ENCODE measurements around the gene EGFLAM. TPM values are rescaled to one million over a fixed set of nuclear protein-coding genes. Genes with fewer than 3 reads are reported as not detected.
A peak's percentile ranks its signal among the peaks of the same experiment; 100 is the strongest.
"Not testable (repeated sequence)": the region's sequence is repeated elsewhere in the genome, so short reads cannot be mapped to it uniquely, and the experiment has no call there.

EGFLAM gene
- total RNA-seq, 2 donors from 2014 or later: not detected

GRCh38 chr5:38413696-38414095 lies 155.3 kb downstream of the EGFLAM start:
- no peaks in the 10 kb centered on the region for H3K9me3 Mint-ChIP-seq
- H3K36me3 Mint-ChIP-seq: no peaks in the 10 kb centered on the region
- DNase-seq (ENCODE audit: low spot score in 2 of 2) (no peak), ATAC-seq (no peak)
- no peak overlapping the region for H3K27ac Mint-ChIP-seq

- no peak for DNase-seq (ENCODE audit: low spot score in 2 of 2)
- Mint-ChIP-seq H3K27ac (no peak overlapping the region), H3K36me3 (no peaks in the 10 kb centered on the region), H3K9me3 (no peaks in the 10 kb centered on the region)
- no peak for ATAC-seq
Observed at GRCh38 chr5:38414348-38414747, 156.0 kb downstream of the EGFLAM start.

- not testable (repeated sequence) for DNase-seq (ENCODE audit: low spot score in 2 of 2); H3K36me3 Mint-ChIP-seq; ATAC-seq; H3K27ac Mint-ChIP-seq; H3K9me3 Mint-ChIP-seq
Observed at GRCh38 chr5:38415772-38416171, 157.4 kb downstream of the EGFLAM start.

- Mint-ChIP-seq H3K9me3 (no peaks in the 10 kb centered on the region), H3K27ac (no peak overlapping the region), H3K36me3 (no peaks in the 10 kb centered on the region)
- no peak for DNase-seq (ENCODE audit: low spot score in 2 of 2)
- ATAC-seq: no peak
Observed at GRCh38 chr5:38417658-38418017, 159.3 kb downstream of the EGFLAM start.

GRCh38 chr5:38420246-38420645 lies 161.9 kb downstream of the EGFLAM start:
- Mint-ChIP-seq H3K9me3 (no peaks in the 10 kb centered on the region), H3K27ac (no peak overlapping the region), H3K36me3 (no peaks in the 10 kb centered on the region)
- ATAC-seq (no peak), DNase-seq (ENCODE audit: low spot score in 2 of 2) (no peak)

GRCh38 chr5:38420691-38421390 lies 162.5 kb downstream of the EGFLAM start:
- DNase-seq (ENCODE audit: low spot score in 2 of 2) (peak in 1 of 2 donors; percentile 27), ATAC-seq (peak in 1 of 2 donors; percentile 32)
- Mint-ChIP-seq H3K36me3 (no peaks in the 10 kb centered on the region), H3K9me3 (no peaks in the 10 kb centered on the region), H3K27ac (no peak overlapping the region)

GRCh38 chr5:38422622-38423021 lies 164.3 kb downstream of the EGFLAM start:
- Mint-ChIP-seq H3K27ac (no peak overlapping the region), H3K36me3 (no peaks in the 10 kb centered on the region), H3K9me3 (no peaks in the 10 kb centered on the region)
- ATAC-seq (no peak), DNase-seq (ENCODE audit: low spot score in 2 of 2) (no peak)

- peak overlapping the region in 1 of 2 donors; percentile 32 for H3K27ac Mint-ChIP-seq
- no peaks in the 10 kb centered on the region for H3K36me3 Mint-ChIP-seq
- ATAC-seq: no peak
Observed at GRCh38 chr5:38423276-38424147, 165.2 kb downstream of the EGFLAM start.

GRCh38 chr5:38424148-38425060 lies 166.0 kb downstream of the EGFLAM start:
- ATAC-seq (no peak), DNase-seq (ENCODE audit: low spot score in 2 of 2) (no peak)
- H3K27ac Mint-ChIP-seq: no peak overlapping the region
- no peaks in the 10 kb centered on the region for H3K36me3 Mint-ChIP-seq
- H3K9me3 Mint-ChIP-seq: no peaks in the 10 kb centered on the region

More at GRCh38 chr5:38423276-38424147, 165.2 kb downstream of the EGFLAM start:
- DNase-seq (ENCODE audit: low spot score in 2 of 2): no peak
- H3K9me3 Mint-ChIP-seq: no peaks in the 10 kb centered on the region

GRCh38 chr5:38426490-38426889 lies 168.1 kb downstream of the EGFLAM start:
- Mint-ChIP-seq H3K27ac (no peak overlapping the region), H3K36me3 (no peaks in the 10 kb centered on the region), H3K9me3 (no peaks in the 10 kb centered on the region)
- ATAC-seq: no peak
- DNase-seq (ENCODE audit: low spot score in 2 of 2): no peak

- no peak for DNase-seq (ENCODE audit: low spot score in 2 of 2)
- no peaks in the 10 kb centered on the region for H3K9me3 Mint-ChIP-seq
- ATAC-seq: no peak
- H3K27ac Mint-ChIP-seq: peak overlapping the region in 1 of 2 donors; percentile 37
- no peaks in the 10 kb centered on the region for H3K36me3 Mint-ChIP-seq
Observed at GRCh38 chr5:38426986-38427950, 168.9 kb downstream of the EGFLAM start.

- DNase-seq (ENCODE audit: low spot score in 2 of 2): no peak
- no peak overlapping the region for H3K27ac Mint-ChIP-seq
- no peaks in the 10 kb centered on the region for H3K9me3 Mint-ChIP-seq
- ATAC-seq: no peak
- no peaks in the 10 kb centered on the region for H3K36me3 Mint-ChIP-seq
Observed at GRCh38 chr5:38431242-38431853, 173.0 kb downstream of the EGFLAM start.

GRCh38 chr5:38433160-38433861 lies 175.0 kb downstream of the EGFLAM start:
- DNase-seq (ENCODE audit: low spot score in 2 of 2) (no peak), ATAC-seq (no peak)
- H3K9me3 Mint-ChIP-seq: no peaks in the 10 kb centered on the region
- H3K36me3 Mint-ChIP-seq: no peaks in the 10 kb centered on the region
- no peak overlapping the region for H3K27ac Mint-ChIP-seq

GRCh38 chr5:38434966-38435705 lies 176.8 kb downstream of the EGFLAM start:
- Mint-ChIP-seq H3K27ac (no peak overlapping the region), H3K36me3 (no peaks in the 10 kb centered on the region), H3K9me3 (no peaks in the 10 kb centered on the region)
- DNase-seq (ENCODE audit: low spot score in 2 of 2) (no peak), ATAC-seq (no peak)
